Kidney capillary endothelial cell (primary cell): Measurements from ENCODE around the gene C17orf50.
"Not testable (repeated sequence)": the region's sequence is repeated elsewhere in the genome, so short reads cannot be mapped to it uniquely, and the experiment has no call there.

Source experiments
- DNase-seq: peaks from one replicate; pipeline ENCODE4 v3.0.0-alpha.2; 2018; ENCODE audit warnings: low spot score

The C17orf50 gene

GRCh38 chr17:35734396-35734795 lies 26.3 kb upstream of the C17orf50 start:
- no peak for DNase-seq

DNA sequence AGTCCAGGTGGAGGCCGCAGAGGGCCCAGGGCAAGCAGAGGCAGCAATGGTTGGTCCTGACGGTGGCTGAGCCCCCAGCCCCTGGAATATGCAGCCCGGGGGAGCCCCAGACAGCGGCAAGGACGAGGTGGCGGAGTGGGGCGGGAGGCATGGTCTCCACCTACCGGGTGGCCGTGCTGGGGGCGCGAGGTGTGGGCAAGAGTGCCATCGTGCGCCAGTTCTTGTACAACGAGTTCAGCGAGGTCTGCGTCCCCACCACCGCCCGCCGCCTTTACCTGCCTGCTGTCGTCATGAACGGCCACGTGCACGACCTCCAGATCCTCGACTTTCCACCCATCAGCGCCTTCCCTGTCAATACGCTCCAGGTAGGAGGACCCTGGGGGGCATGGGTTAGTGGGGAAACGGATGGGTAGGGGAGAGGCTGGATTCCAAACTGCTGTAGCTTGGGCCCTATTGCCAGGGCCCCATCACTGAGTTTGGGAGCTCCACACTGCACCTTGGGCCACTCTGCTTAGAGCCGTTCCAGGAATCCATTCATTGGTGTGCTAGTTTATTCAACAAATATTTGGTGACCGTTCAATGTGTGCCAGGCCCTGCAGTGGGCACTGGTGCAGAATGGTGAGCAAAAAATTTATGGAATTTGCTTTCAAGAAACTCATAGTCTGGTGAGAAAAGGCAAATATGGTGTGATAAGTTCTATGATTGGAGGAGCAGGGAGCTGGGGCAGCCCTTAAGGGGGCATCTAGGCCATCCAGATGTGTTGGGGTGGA lies 25.5 kb upstream of the C17orf50 start:
- DNase-seq = no peak

DNA sequence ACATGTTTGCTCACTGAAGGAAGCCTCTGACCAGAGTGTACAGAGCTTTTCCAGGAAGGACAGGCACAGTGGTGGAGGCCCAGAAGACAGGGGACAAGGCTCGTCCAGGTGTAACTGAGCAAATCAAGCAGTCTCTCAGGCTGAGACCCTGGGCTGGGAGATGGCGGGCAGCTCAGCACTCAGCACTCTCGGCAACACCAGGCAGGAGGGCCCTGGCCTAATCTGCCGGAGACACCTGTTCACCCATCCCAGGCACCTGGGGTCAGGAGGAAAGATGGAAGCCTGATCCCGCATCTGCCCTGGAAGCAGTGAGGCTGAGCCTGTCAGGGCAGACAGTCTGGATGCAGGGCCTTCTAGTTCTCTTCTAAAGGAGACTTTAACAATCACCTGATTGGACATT lies 24.5 kb upstream of the C17orf50 start:
- DNase-seq = no peak

DNA sequence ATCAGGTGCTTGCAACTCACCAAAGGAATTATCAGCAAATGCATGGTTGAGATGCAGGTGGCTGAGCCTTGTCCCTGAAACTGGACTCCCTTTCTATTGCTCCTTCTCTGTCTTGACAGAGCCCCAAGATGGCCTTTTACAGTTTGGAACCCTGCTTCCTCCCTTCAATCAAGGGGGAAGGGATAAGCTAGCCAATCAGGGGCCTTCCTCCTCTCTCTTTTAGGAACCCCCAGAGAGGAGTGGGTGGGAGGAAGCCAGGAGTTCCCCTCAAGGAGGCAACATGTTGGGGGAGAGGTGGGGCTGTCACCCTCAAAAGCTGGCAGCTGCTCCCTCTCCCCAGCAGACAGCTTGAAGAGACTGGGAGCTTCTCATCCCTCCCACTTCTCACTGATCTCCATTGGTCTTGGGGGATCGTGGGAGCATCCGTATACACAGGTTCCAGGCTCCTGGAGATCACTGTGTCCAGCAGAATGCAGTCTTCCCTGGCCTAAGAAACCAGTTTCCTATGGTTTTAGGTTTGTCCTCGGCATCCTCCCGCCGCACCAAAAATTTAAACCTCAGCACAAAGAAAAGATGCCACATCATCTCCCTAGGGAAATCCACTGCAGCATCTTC lies 22.1 kb upstream of the C17orf50 start:
- no peak for DNase-seq

- no peak for DNase-seq
These were observed 20.5 kb upstream of the C17orf50 start for GRCh38 chr17:35740216-35740615.

DNA sequence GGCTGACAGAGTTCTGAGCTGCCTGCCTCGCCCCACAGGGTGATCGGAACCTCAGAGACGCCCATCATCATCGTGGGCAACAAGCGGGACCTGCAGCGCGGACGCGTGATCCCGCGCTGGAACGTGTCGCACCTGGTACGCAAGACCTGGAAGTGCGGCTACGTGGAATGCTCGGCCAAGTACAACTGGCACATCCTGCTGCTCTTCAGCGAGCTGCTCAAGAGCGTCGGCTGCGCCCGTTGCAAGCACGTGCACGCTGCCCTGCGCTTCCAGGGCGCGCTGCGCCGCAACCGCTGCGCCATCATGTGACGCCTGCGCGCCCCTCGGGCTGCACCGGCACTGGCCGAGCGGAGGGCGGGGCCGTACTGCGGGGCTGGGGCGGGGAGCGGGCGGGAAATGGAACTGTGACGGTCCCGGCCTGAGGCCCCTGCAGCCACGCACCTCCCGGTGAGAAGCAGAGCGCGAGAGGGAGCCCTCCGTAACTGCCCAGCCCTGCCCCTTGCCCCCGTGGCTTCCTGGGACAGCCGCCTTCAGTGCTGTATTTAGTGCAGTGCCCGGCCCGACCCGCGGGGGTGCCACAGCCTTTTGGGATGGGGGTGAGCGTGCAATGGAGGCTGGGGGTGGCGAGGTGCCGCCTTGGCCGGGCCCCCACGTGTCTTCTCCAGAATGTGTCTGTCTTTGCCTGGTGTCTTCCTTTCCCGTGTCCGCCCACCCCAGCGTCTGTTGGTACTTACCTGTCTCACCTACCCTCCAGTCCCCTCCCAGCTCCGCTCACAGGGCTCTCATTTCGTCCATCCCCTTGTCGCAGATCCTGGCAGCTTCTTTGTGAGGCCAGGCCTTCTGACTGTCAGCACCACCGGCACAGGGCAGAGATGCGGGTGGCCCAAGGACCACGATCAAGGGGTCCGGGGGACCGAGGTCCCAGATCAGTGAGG lies 19.4 kb upstream of the C17orf50 start:
- no peak for DNase-seq

DNA sequence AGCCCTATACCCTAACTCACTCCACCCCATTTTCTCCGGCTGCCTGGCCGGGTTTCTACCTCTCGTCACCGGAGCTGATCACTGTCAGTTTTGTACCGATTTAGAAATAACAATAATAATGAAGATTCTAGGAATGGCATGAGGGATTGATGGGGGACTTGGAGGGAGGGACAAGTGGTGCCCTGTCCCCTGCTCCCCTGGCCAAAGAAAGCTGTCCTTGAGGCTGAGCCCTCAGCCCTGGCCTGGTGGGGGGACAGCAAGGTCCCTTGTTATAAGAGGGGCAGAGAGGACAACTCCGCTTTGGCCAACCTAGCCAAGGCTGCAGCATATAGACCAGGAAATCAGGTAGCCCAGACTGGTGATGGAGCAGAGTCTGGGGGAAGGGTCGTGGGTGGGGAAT lies 18.2 kb upstream of the C17orf50 start:
- DNase-seq = no peak

DNA sequence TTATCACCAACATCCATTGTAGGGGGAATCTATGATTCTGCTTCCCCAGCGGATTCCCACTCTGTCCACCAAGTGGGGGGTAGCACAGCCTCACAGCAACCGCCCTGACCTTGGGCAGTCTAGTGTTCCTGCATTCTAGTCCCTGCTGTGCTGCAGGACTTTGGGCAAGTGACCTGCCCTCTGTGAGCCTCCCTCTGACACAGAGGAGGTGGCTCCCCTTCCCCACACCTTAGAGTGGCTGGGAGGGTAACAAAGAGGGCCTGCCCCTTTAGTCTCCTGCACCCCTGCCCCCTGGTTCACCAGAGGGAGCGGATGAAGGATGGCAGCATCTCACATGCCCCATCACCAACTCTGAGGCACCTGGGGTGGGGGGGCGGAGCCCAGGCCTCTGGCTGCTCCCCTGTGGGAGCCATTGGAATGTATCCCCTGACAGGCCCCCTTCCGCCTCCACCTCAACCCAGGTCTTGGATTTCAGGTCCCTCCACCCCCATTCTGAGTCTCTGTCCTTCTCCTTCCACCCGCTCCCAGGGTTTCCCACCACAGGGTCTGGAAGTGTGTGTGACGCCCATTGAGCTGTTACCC lies 17.7 kb upstream of the C17orf50 start:
- no peak for DNase-seq

DNA sequence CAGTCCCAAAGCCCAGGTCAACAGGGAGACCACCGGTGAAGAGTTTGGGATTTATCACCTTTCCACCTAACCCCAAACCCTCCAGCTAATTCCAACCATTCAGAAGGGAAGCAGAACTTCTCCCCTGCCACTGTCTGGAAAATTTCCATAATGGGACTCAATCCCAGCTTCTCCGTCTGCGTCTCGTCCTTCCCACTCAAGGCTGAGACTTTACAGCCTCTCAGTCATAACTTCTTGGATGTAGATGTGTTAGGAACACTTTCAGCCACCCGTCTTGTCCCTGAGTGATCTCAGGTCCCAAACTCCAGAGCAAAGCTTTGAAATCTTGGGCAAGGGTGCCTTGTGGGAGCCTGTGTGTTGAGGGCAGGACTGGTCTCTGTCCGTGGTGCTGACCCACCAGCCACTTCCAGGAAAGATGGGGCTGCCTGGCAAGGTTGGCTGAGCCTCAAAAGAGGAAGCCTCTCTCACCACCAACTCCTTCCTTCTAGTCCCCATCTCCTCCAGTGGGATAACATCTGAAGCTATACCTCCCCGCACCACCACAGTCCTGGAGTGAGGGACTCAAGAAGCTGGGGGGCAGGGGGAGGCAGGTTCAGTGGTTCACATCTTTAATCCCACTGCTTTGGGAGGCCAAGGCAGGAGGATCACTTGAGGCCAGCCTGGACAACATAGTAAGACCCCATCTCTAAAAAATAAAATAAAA lies 16.9 kb upstream of the C17orf50 start:
- DNase-seq = peak; percentile 40

DNA sequence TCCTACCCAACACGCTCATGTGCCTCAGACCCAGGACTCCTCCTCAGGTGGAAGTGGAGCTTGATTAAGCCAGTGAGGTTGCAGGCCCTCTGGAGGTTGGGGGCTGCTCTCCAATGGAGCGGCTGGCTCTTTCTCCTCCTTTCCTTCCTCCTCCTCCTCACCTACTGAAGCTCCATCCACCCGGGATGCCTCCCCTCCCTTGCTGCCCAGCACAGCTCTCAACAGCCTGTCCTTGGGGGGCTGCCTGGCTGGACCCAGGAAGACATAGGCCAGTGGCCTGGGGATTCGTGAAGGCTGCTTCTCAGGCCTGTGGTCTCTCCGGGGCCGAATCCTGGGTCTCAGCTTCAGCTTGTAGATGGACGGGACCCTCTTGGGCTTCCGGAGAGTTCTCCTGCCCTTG lies 15.9 kb upstream of the C17orf50 start:
- DNase-seq = no peak

- DNase-seq = no peak
These were observed 15.4 kb upstream of the C17orf50 start for GRCh38 chr17:35745246-35745645.

GRCh38 chr17:35745749-35746320 lies 14.9 kb upstream of the C17orf50 start:
- DNase-seq = no peak

GRCh38 chr17:35747540-35748017 lies 13.1 kb upstream of the C17orf50 start:
- peak; percentile 73 for DNase-seq

- no peak for DNase-seq
These were observed 12.3 kb upstream of the C17orf50 start for GRCh38 chr17:35748341-35748841.

DNA sequence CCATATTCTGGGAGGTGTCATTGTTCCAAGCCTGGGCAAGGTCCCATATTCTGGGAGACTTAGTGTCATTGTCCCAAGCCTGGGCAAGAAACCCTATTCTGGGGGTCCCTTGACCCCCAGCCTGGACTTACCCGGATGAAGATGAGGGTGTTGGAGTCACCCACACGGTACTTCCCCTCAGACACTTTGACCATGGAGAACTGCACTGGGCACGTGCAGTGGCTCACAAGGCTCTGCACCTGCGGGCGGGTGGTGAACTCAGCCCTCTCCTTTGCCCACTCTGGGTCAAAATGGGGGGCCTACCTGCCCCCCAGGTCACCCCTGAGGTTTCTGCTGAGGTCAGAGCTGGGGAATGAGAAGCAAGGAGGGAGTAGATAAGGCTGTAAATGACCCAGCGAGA lies 11.7 kb upstream of the C17orf50 start:
- DNase-seq = no peak

DNA sequence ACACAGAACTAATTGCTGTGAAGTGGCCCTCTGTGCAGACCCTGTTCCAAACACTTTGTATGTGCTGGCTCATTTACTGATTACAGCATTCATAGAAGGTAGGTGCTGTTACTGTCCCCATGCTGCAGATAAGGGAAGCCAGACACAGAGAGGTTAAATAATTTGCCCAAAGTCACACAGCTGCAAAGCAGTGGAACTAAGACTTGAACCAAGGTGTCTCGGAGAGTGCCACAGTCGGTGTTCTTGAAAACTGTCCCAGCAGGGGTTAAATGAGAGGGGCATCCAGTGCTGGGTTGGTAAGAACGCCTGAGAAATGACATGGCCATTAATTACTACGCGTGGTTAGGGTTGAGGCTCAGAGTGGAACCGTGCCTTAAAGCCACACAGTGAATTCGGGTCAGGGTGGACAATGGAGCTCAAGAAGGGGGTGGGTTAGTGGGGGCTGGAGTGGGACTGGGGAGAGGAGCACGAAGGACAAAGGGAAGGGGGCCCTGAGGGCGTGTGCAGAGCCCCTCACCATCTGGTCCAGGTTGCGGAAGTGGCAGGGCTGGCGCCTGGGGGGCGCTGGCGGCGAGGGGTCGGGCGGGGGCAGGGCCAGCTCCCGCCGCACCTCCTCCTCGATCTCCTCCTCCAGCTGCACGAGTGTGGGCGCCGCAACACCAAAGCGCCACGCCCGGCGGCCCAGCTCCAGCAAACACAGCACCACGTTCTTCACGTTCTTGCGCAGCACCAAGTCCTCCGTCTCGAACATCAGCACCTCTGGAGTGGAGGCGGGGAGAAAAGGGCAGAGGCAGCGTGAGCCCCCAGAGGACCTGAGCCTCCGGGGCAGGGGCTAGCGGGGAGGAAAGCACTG lies 10.9 kb upstream of the C17orf50 start:
- DNase-seq = no peak

DNA sequence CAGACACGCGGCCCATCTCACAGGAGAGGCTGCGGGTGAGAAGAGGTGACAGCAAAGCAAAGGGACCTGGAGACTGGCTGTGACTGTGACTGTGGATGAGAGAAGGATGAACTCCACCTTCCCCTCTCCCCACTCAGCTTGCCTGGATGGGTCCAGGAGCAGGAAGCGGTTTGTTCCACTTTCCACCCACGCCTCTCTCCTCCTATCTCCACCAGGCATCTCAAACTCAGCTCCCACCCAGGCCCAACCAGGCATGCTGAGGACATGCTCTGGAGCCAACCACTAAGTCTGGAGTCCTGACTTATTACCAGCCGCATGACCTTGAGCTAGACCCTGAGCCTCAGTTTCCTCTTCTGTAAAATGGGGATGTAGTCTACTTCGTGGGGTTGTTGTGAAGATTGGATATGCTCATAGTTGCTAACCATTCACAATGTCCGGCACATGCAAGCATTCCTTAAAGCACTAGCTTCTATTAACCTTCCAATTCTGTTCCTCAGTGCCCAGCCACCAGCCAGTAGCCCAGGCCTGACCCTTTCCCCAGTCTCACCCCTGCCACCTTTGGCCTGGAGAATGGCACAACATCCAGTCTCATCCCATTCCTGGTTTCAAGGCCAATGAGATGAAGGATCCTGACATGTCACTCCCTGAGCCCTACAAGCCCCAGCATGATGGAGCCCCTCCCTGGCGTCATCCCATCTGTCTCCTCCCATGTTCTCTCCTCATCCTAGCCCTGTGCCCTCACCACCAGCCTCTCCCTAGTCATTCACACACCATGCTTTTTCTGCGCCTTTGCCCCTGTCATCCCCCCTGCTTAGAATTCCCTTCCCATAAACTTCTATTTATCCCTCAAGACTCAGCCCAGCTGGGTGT lies 9.9 kb upstream of the C17orf50 start:
- no peak for DNase-seq

DNA sequence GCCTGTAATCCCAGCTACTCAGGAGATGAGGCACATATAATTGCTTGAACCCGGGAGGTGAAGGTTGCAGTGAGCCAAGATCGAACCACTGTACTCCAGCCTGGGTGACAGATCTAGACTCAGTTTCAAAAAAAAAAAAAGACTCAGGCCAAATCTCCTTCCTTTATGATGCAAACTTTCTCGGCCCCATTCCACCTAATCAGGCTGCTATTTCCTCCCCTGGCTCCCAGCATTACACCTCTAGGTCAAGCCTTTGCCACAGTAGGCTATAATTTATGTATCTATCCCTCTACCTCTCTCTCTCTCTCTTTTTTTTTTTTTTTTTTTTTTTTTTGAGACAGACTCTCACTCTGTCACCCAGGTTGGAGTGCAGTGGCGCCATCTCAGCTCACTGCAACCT lies 9.1 kb upstream of the C17orf50 start:
- DNase-seq = not testable (repeated sequence)

- DNase-seq = no peak
These were observed 8.2 kb upstream of the C17orf50 start for GRCh38 chr17:35752471-35752870.
